WTC11 (cell line): Measurements from ENCODE around the gene CLDN14. TPM values are rescaled to one million over a fixed set of nuclear protein-coding genes. Genes with fewer than 3 reads are reported as not detected.
A peak's percentile ranks its signal among the peaks of the same experiment; 100 is the strongest.

Experiments
- ATAC-seq: fragments of 200-7000 bp; cut with Tn5 transposase; 2 replicates; pipeline ENCODE4 v1.10.0; 2021; ENCODE audit warnings: mild to moderate bottlenecking, moderate library complexity
- CTCF ChIA-PET: fragments of 300-600 bp; sonication (Branson Sonifier 250); formaldehyde crosslinking; loops from one replicate; lab custom pipeline; 2021; ENCODE audit warnings: antibody characterized with exemption; lab: Charles Lee
- POLR2A ChIA-PET: fragments of 350-600 bp; sonication (Branson Sonifier 250); formaldehyde crosslinking; loops from one replicate; lab custom pipeline; 2021; ENCODE audit warnings: antibody characterized with exemption; lab: Charles Lee
- DNase-seq: peaks from one replicate; pipeline ENCODE4 v3.0.0; 2021; ENCODE audit warnings: low spot score
- H3K27ac Mint-ChIP-seq: 2 replicates; pipeline ENCODE4 v1.8.0; 2021; ENCODE audit warnings: mixed read lengths
- H3K27me3 Mint-ChIP-seq: 2 replicates; pipeline ENCODE4 v1.8.0; 2021; ENCODE audit warnings: low read depth, mild to moderate bottlenecking, moderate library complexity, mixed read lengths
- H3K36me3 Mint-ChIP-seq: 2 replicates; pipeline ENCODE4 v1.8.0; 2021; ENCODE audit warnings: mixed read lengths
- H3K4me1 Mint-ChIP-seq: 2 replicates; pipeline ENCODE4 v1.8.0; 2022; ENCODE audit warnings: mixed read lengths
- H3K4me3 Mint-ChIP-seq: 2 replicates; pipeline ENCODE4 v1.8.0; 2021; ENCODE audit warnings: mild to moderate bottlenecking, moderate library complexity, mixed read lengths
- H3K9me3 Mint-ChIP-seq: 2 replicates; pipeline ENCODE4 v1.8.0; 2021; ENCODE audit warnings: mixed read lengths
- ATF1 ChIP-seq: sonication (generic); formaldehyde crosslinking; IDR thresholded peaks from 2 replicates; pipeline ENCODE4 v1.8.1; 2023; ENCODE audit warnings: mild to moderate bottlenecking, moderate library complexity, missing genetic modification reagents
- ATF6 ChIP-seq: sonication (generic); formaldehyde crosslinking; IDR thresholded peaks from 2 replicates; pipeline ENCODE4 v1.8.1; 2023; ENCODE audit warnings: mild to moderate bottlenecking, missing genetic modification reagents
- CBFB ChIP-seq: sonication (generic); formaldehyde crosslinking; IDR thresholded peaks from 2 replicates; pipeline ENCODE4 v1.8.1; 2022; ENCODE audit warnings: mild to moderate bottlenecking, low read depth, missing genetic modification reagents
- ESRRA ChIP-seq: sonication (generic); formaldehyde crosslinking; IDR thresholded peaks from 2 replicates; pipeline ENCODE4 v1.8.1; 2022; ENCODE audit warnings: mild to moderate bottlenecking, missing genetic modification reagents, borderline replicate concordance
- MXD4 ChIP-seq: fragments of 250-450 bp; sonication (Bioruptor Pico); IDR thresholded peaks from 2 replicates; pipeline ENCODE4 v1.8.0; 2021; ENCODE audit warnings: mild to moderate bottlenecking, moderate library complexity, borderline replicate concordance
- SMAD3 ChIP-seq: sonication (generic); formaldehyde crosslinking; IDR thresholded peaks from 2 replicates; pipeline ENCODE4 v1.8.0; 2022; ENCODE audit warnings: missing genetic modification reagents, mild to moderate bottlenecking, borderline replicate concordance
- USF2 ChIP-seq: sonication (generic); formaldehyde crosslinking; IDR thresholded peaks from 2 replicates; pipeline ENCODE4 v1.8.1; 2023; ENCODE audit warnings: mild to moderate bottlenecking, missing genetic modification reagents, moderate library complexity
- ZNF121 ChIP-seq: sonication (generic); formaldehyde crosslinking; IDR thresholded peaks from 2 replicates; pipeline ENCODE4 v1.8.0; 2023; ENCODE audit warnings: missing genetic modification reagents
- ZNF219 ChIP-seq: sonication (generic); formaldehyde crosslinking; IDR thresholded peaks from 2 replicates; pipeline ENCODE4 v1.8.0; 2023; ENCODE audit warnings: missing genetic modification reagents, mild to moderate bottlenecking, borderline replicate concordance
- total RNA-seq: library from RNA; stranded (reverse); gene quantifications from 3 replicates; pipeline ENCODE4 v1.2.3, GENCODE V29; 2021
- TF ChIP-seq, protein P1 (sequence below): sonication (generic); formaldehyde crosslinking; IDR thresholded peaks from 2 replicates; pipeline ENCODE4 v1.8.1; 2023; ENCODE audit warnings: mild to moderate bottlenecking, missing genetic modification reagents
- TF ChIP-seq, protein P2 (sequence below): sonication (generic); formaldehyde crosslinking; IDR thresholded peaks from 2 replicates; pipeline ENCODE4 v1.8.1; 2022; ENCODE audit warnings: low read depth, mild to moderate bottlenecking, moderate library complexity, missing genetic modification reagents, borderline replicate concordance
- TF ChIP-seq, protein P3 (sequence below): sonication (generic); formaldehyde crosslinking; IDR thresholded peaks from 2 replicates; pipeline ENCODE4 v1.8.1; 2022; ENCODE audit warnings: low read depth, missing genetic modification reagents, borderline replicate concordance
- TF ChIP-seq, protein P4 (sequence below): sonication (generic); formaldehyde crosslinking; IDR thresholded peaks from 2 replicates; pipeline ENCODE4 v1.8.1; 2023; ENCODE audit warnings: mild to moderate bottlenecking, moderate library complexity, missing genetic modification reagents
- TF ChIP-seq, protein P5 (sequence below): sonication (generic); formaldehyde crosslinking; IDR thresholded peaks from 2 replicates; pipeline ENCODE4 v1.8.1; 2023; ENCODE audit warnings: mild to moderate bottlenecking, missing genetic modification reagents, borderline replicate concordance

The CLDN14 gene
- total RNA-seq, 1 experiment from 2014 or later = not detected

- ChIA-PET CTCF (interaction anchor here (1.9 to 2.3 kb wide), 2 partner anchors 13 to 58 kb away, joined by 5 to 7 read pairs; no protein-coding TSS in a partner anchor), POLR2A (no interaction called here)
- Mint-ChIP-seq H3K4me3 (no peak overlapping the region), H3K36me3 (no peaks in the 10 kb centered on the region), H3K27ac (no peak overlapping the region), H3K9me3 (no peaks in the 10 kb centered on the region), H3K27me3 (no peaks in the 10 kb centered on the region), H3K4me1 (peaks cover 2% of the 10 kb centered on the region; the same call in 1 of the 2 replicates)
- TF ChIP-seq, protein P1, sequence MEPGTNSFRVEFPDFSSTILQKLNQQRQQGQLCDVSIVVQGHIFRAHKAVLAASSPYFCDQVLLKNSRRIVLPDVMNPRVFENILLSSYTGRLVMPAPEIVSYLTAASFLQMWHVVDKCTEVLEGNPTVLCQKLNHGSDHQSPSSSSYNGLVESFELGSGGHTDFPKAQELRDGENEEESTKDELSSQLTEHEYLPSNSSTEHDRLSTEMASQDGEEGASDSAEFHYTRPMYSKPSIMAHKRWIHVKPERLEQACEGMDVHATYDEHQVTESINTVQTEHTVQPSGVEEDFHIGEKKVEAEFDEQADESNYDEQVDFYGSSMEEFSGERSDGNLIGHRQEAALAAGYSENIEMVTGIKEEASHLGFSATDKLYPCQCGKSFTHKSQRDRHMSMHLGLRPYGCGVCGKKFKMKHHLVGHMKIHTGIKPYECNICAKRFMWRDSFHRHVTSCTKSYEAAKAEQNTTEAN = no peak
- TF ChIP-seq SMAD3 (no peak), ZNF121 (no peak), ZNF219 (CRISPR knock-in tag) (no peak)
- TF ChIP-seq, protein P2, sequence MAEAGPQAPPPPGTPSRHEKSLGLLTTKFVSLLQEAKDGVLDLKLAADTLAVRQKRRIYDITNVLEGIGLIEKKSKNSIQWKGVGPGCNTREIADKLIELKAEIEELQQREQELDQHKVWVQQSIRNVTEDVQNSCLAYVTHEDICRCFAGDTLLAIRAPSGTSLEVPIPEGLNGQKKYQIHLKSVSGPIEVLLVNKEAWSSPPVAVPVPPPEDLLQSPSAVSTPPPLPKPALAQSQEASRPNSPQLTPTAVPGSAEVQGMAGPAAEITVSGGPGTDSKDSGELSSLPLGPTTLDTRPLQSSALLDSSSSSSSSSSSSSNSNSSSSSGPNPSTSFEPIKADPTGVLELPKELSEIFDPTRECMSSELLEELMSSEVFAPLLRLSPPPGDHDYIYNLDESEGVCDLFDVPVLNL (CRISPR knock-in tag) = no peak
- TF ChIP-seq, protein P3, sequence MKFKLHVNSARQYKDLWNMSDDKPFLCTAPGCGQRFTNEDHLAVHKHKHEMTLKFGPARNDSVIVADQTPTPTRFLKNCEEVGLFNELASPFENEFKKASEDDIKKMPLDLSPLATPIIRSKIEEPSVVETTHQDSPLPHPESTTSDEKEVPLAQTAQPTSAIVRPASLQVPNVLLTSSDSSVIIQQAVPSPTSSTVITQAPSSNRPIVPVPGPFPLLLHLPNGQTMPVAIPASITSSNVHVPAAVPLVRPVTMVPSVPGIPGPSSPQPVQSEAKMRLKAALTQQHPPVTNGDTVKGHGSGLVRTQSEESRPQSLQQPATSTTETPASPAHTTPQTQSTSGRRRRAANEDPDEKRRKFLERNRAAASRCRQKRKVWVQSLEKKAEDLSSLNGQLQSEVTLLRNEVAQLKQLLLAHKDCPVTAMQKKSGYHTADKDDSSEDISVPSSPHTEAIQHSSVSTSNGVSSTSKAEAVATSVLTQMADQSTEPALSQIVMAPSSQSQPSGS (CRISPR knock-in tag) = no peak
- no peak for ATAC-seq
- DNase-seq = no peak
These were observed 696 bp upstream of the CLDN14 start for GRCh38 chr21:36480618-36481017.

GRCh38 chr21:36478941-36479340 is 981 bp downstream of the CLDN14 start:
- CTCF ChIA-PET = interaction anchor here (0.5 to 2.3 kb wide), 18 partner anchors 9 to 269 kb away, joined by 3 to 13 read pairs (median 4); no protein-coding TSS in a partner anchor
- POLR2A ChIA-PET = no interaction called here
- H3K36me3 Mint-ChIP-seq = no peaks in the 10 kb centered on the region
- no peaks in the 10 kb centered on the region for H3K27me3 Mint-ChIP-seq
- H3K9me3 Mint-ChIP-seq = no peaks in the 10 kb centered on the region
- no peak overlapping the region for H3K4me3 Mint-ChIP-seq
- ATAC-seq (peak; percentile 76), DNase-seq (peak; percentile 57)
- TF ChIP-seq CBFB = no peak
- no peak for TF ChIP-seq ZNF121
- no peak for TF ChIP-seq USF2 (CRISPR knock-in tag)
- H3K27ac Mint-ChIP-seq = no peak overlapping the region
- peaks cover 2% of the 10 kb centered on the region; the same call in 1 of the 2 replicates for H3K4me1 Mint-ChIP-seq

DNA sequence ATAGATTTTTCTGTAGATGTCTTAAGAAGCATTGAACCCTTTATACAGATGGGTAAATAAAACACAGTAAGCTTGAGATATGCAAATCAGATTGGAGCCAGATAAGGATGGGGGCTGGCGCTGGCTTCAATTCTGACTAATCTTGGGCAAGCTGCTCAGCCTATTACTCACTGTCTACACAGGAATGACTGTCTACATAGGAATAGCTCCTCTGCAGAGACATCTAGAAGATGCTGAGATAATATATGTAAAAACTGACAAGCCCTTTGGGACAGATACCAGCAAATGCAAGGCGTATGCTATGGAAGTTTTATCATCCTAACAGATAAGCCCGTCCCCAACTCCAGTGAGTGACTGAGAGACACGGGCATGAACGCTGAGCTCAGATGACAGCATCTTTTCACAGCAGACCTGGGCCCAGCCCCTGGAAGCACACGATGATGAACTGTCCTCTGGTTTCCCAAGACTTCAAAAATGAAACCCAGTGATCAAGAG is 1.7 kb downstream of the CLDN14 start:
- H3K9me3 Mint-ChIP-seq = no peaks in the 10 kb centered on the region
- H3K4me3 Mint-ChIP-seq = no peak overlapping the region
- peaks cover 2% of the 10 kb centered on the region; the same call in 1 of the 2 replicates for H3K4me1 Mint-ChIP-seq
- H3K27me3 Mint-ChIP-seq = no peaks in the 10 kb centered on the region
- CTCF ChIA-PET = interaction anchor here (1.0 to 2.3 kb wide), 9 partner anchors 16 to 191 kb away, joined by 3 to 13 read pairs (median 4); no protein-coding TSS in a partner anchor
- no peaks in the 10 kb centered on the region for H3K36me3 Mint-ChIP-seq
- DNase-seq (no peak), ATAC-seq (no peak)
- H3K27ac Mint-ChIP-seq = no peak overlapping the region
- POLR2A ChIA-PET = no interaction called here
- TF ChIP-seq, protein P3 (CRISPR knock-in tag) = no peak
- TF ChIP-seq USF2 (CRISPR knock-in tag) = no peak
- TF ChIP-seq MXD4 = no peak
- no peak for TF ChIP-seq ATF6 (CRISPR knock-in tag)
- TF ChIP-seq ATF1 (CRISPR knock-in tag) = no peak
- TF ChIP-seq, protein P4, sequence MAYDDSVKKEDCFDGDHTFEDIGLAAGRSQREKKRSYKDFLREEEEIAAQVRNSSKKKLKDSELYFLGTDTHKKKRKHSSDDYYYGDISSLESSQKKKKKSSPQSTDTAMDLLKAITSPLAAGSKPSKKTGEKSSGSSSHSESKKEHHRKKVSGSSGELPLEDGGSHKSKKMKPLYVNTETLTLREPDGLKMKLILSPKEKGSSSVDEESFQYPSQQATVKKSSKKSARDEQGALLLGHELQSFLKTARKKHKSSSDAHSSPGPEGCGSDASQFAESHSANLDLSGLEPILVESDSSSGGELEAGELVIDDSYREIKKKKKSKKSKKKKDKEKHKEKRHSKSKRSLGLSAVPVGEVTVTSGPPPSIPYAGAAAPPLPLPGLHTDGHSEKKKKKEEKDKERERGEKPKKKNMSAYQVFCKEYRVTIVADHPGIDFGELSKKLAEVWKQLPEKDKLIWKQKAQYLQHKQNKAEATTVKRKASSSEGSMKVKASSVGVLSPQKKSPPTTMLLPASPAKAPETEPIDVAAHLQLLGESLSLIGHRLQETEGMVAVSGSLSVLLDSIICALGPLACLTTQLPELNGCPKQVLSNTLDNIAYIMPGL (CRISPR knock-in tag) = no peak
- TF ChIP-seq, protein P5, sequence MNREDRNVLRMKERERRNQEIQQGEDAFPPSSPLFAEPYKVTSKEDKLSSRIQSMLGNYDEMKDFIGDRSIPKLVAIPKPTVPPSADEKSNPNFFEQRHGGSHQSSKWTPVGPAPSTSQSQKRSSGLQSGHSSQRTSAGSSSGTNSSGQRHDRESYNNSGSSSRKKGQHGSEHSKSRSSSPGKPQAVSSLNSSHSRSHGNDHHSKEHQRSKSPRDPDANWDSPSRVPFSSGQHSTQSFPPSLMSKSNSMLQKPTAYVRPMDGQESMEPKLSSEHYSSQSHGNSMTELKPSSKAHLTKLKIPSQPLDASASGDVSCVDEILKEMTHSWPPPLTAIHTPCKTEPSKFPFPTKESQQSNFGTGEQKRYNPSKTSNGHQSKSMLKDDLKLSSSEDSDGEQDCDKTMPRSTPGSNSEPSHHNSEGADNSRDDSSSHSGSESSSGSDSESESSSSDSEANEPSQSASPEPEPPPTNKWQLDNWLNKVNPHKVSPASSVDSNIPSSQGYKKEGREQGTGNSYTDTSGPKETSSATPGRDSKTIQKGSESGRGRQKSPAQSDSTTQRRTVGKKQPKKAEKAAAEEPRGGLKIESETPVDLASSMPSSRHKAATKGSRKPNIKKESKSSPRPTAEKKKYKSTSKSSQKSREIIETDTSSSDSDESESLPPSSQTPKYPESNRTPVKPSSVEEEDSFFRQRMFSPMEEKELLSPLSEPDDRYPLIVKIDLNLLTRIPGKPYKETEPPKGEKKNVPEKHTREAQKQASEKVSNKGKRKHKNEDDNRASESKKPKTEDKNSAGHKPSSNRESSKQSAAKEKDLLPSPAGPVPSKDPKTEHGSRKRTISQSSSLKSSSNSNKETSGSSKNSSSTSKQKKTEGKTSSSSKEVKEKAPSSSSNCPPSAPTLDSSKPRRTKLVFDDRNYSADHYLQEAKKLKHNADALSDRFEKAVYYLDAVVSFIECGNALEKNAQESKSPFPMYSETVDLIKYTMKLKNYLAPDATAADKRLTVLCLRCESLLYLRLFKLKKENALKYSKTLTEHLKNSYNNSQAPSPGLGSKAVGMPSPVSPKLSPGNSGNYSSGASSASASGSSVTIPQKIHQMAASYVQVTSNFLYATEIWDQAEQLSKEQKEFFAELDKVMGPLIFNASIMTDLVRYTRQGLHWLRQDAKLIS = no peak
- no peak for TF ChIP-seq ESRRA (CRISPR knock-in tag)
